GM12865 (cell line): ENCODE results near the gene JMJD6.

ENCODE experiments used
- DNase-seq: peaks from one replicate; pipeline ENCODE4 v3.0.0; 2010; ENCODE audit warnings: low read depth
- H3K4me3 ChIP-seq: 2 replicates; pipeline ENCODE4 v1.5.1; 2011; ENCODE audit warnings: mild to moderate bottlenecking, low read depth, low read length, control low read depth
- CTCF ChIP-seq: IDR thresholded peaks from 2 replicates; pipeline ENCODE4 v1.5.1; 2011; ENCODE audit warnings: low read length, control low read depth, low read depth, inconsistent platforms; ENCODE audit not compliant: insufficient read depth; ENCODE audit errors: missing control alignments

JMJD6 gene

GRCh38 chr17:76674600-76674999 lies 51.8 kb downstream of the JMJD6 start:
- no peak for DNase-seq
- no peak overlapping the region for H3K4me3 ChIP-seq
- TF ChIP-seq CTCF: no peak

- no peak for DNase-seq
- no peak for TF ChIP-seq CTCF
- no peak overlapping the region for H3K4me3 ChIP-seq
These were observed 52.7 kb downstream of the JMJD6 start for GRCh38 chr17:76673729-76674128.

DNA sequence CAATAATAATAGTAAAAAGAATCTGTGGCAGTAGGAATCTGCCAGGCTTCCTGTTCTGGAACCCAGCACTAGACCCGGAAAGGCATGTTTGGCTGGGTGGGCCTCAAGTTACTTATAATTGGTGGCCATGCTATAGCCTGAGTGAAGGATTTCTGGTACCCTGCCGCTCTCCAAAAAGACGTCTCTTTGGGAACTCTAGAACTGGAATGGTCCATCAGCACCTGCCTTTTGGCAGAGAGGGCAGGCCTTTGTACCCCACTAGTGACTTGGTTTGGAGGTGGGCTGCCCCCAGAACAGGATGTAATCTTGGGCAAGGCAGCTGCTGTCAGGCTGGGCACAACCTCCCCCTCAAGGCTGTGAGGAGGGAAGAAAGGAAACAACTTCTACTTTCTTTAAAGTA lies 53.5 kb downstream of the JMJD6 start:
- no peak overlapping the region for H3K4me3 ChIP-seq
- no peak for TF ChIP-seq CTCF
- DNase-seq: no peak

- peak; percentile 29 for DNase-seq
- peak overlapping the region; percentile 69 for H3K4me3 ChIP-seq
- TF ChIP-seq CTCF: no peak
These were observed 54.0 kb downstream of the JMJD6 start for GRCh38 chr17:76672270-76672851.

DNA sequence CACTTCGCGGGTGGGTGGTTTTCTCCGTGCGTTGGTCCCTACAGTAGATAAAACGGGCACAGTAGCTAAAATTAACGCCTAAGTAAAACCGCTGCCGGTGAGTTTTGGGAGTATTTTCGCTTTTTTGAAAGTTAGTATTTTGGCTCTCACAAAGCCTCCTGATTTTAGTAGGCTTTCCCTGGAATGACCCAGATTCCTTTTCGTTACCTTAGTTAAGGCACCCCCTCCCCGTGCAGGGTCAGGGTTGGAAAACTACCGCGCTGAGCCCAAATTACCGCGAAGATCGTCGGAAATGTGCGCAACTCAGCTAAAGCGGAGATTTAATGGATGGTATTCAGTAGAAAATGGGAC lies 54.5 kb downstream of the JMJD6 start:
- H3K4me3 ChIP-seq: peak overlapping the region; percentile 69
- TF ChIP-seq CTCF: no peak
- DNase-seq: no peak

DNA sequence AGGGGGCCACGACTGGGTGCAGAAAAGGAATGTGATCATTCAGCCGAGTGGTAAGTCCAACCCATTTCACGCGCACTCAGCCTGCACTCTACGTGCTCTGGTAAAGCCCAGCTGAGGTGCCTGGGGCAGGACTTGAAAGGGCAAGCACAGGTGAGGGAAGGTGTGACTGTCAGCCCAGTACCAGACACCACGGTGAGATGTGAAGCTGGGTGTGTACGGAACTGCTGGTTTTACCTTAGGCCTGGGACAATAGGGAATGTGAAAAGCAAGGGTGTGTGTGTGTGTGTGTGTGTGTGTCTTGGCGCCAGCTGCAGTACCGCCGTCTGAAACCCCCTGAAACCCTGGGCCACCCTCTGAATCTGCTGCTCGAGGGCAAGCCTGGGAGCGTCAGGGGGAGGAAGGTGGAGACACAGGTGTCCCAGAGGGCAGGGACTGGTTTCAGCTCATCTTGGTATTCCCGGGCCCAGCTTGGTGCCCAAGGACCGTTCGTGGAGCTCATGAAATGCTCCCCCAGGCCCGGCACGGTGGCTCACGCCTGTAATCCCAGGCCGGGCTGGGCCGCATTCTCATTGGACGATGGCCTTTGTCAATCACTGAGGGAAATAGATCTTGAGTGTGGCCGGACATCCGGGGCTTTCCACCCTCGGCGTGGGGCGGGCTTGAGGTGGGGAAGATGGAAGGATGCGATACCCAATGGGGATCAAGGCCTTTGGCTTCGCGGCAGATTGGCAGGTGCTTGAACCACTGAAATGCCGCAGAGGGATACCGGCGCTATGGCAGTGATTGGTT lies 55.1 kb downstream of the JMJD6 start:
- TF ChIP-seq CTCF: no peak
- DNase-seq: peak; percentile 100
- H3K4me3 ChIP-seq: peak overlapping the region; percentile 69
